Fibroblast of pulmonary artery (primary cell): ENCODE data around the gene WDR20.
A peak's percentile ranks its signal among the peaks of the same experiment; 100 is the strongest.

Source experiments
- DNase-seq: peaks from one replicate; pipeline ENCODE4 v3.0.0-alpha.2; 2010; ENCODE audit warnings: low read depth
- H3K4me3 ChIP-seq: replicated peaks from 2 replicates; pipeline ENCODE4 v1.5.1; 2011; ENCODE audit warnings: low read depth, mild to moderate bottlenecking, control low read depth, low read length, moderate library complexity
- TF ChIP-seq, protein P1 (sequence below): IDR thresholded peaks from 2 replicates; pipeline ENCODE4 v1.5.1; 2011; ENCODE audit warnings: mild to moderate bottlenecking, control low read depth, low read length, inconsistent platforms; ENCODE audit errors: missing control alignments

WDR20 gene, protein sequence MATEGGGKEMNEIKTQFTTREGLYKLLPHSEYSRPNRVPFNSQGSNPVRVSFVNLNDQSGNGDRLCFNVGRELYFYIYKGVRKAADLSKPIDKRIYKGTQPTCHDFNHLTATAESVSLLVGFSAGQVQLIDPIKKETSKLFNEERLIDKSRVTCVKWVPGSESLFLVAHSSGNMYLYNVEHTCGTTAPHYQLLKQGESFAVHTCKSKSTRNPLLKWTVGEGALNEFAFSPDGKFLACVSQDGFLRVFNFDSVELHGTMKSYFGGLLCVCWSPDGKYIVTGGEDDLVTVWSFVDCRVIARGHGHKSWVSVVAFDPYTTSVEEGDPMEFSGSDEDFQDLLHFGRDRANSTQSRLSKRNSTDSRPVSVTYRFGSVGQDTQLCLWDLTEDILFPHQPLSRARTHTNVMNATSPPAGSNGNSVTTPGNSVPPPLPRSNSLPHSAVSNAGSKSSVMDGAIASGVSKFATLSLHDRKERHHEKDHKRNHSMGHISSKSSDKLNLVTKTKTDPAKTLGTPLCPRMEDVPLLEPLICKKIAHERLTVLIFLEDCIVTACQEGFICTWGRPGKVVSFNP

DNA sequence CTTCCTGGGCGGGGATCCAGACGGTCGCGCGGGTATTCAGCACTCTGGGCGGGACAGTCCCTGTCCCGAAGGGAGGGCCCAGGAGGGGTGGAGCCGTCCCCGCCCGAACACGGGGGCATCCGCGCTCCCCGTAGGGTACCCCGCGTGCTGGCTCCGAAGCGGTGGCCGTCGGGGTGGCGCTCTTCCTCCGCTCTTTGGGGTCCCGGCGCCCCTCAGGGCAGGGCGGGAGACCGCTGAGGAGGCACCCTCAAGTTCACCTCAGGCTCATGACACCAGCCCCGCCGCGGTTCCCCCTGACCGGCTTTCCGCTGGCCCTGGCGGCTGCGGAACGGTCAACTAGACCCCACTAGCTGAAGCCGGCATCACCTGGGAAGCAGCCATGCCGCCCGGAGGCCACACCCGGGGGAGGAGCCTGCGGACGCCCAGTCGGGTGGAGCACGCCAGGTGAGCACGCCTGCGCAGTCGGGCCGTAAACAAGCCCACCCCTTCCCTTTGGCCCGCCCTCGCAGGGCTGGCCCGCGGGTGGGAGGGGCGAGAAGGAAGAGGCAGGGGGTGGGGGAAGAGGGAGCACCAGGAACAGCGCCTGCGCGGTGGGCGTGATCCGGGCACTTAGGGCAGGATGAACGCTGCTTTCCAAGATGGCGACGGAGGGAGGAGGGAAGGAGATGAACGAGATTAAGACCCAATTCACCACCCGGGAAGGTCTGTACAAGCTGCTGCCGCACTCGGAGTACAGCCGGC is at the start of gene WDR20:
TSS of gene WDR20 (plus strand) at position 612 of the 741 bp plus-strand sequence. CDS start at position 639, 27 bp downstream.
- H3K4me3 ChIP-seq, result peak within 1 kb of the TSS; percentile 95
- DNase-seq, result peak; percentile 97
- TF ChIP-seq, protein P1, sequence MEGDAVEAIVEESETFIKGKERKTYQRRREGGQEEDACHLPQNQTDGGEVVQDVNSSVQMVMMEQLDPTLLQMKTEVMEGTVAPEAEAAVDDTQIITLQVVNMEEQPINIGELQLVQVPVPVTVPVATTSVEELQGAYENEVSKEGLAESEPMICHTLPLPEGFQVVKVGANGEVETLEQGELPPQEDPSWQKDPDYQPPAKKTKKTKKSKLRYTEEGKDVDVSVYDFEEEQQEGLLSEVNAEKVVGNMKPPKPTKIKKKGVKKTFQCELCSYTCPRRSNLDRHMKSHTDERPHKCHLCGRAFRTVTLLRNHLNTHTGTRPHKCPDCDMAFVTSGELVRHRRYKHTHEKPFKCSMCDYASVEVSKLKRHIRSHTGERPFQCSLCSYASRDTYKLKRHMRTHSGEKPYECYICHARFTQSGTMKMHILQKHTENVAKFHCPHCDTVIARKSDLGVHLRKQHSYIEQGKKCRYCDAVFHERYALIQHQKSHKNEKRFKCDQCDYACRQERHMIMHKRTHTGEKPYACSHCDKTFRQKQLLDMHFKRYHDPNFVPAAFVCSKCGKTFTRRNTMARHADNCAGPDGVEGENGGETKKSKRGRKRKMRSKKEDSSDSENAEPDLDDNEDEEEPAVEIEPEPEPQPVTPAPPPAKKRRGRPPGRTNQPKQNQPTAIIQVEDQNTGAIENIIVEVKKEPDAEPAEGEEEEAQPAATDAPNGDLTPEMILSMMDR, result no peak

DNA sequence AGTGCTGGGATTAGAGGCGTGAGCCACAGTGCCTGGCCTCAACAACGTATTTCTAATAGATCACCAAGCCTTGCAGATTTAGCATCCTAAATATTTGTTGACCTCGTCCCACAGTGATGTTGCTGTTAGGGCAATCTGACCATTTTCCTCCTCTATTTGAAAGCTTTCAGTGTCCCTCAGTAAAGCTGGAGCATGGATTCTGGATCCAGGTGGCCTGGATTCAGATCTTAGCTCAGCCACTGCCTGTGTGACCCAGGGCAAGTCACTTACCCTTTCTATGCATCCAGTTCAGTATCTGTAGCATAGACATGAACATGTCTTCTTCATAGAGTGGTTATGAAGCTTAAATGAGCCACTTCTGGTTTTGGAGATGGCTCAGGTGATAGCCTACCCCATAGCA is 49.0 kb upstream of the WDR20 start:
- DNase-seq, result no peak
- TF ChIP-seq, protein P1, result no peak
- H3K4me3 ChIP-seq, result no peak overlapping the region

DNA sequence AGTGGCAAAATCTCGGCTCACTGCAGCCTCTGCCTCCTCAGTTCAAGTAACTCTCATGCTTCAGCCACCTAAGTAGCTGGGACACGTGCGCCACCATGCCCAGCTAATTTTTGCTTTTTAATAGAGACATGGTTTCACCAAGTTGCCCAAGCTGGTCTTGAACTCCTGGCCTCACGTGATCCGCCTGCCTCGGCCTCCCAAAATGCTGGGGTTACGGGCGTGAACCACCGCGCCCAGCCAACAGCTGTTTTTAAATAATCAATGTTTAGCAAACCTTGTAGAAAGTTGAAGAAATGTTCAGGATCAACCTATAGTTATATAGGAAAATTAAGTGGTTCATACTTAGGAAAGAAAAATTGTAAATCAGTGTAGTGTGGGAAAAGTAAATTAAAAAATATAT is 46.9 kb upstream of the WDR20 start:
- TF ChIP-seq, protein P1, result no peak
- no peak overlapping the region for H3K4me3 ChIP-seq
- DNase-seq, result no peak

DNA sequence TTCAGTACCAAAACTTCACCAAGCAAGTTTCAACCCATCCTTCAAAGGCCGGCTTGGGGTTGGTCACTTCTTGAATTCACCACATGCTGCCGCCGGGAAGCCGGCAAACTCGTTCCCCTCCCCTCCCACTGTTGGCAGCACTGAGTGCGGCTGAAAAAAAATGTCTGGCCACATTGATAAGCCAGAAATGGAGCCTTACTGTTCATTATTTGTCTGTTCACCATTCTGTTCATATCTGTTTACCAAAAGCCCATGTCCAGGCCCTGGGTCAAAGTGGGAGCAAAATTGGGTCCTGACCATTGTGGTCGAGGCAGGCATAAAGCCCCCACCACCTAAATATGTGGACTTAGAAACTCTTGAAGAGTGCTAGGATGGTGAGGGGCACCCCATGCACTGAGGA is 45.6 kb upstream of the WDR20 start:
- TF ChIP-seq, protein P1, result no peak
- no peak overlapping the region for H3K4me3 ChIP-seq
- DNase-seq, result peak; percentile 14

DNA sequence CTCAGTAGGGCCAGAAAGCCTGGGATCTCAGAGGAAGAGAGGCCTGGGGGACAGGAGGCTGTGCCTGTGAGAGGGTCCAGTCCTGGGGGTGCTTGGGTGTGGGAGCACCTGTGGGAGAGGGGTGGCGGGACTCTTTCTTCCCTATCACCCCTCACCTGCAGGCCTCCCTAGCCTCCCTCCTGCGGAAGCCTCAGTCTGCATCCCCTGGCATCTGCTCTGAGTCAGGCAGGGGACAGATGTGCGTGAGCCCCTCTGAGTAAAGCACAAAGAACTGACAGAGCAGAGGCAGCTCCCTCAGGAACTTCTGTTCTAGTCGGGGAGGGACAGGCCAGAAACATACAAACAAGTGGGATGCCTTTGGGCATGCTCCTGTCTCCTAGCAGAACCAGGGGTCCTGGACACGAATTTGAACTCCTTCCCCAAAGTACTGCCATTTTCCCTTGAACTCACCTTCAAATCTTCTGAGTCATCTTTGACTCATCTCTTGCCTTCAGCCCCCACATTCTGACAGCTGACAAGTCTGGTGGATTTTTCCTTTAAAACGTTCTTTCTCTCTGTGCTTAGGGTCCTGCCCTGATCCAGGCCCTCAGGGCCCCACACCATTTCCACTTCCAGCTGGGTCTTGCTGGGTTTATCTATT is 44.3 kb upstream of the WDR20 start:
- TF ChIP-seq, protein P1, result no peak
- DNase-seq, result no peak
- H3K4me3 ChIP-seq, result no peak overlapping the region

DNA sequence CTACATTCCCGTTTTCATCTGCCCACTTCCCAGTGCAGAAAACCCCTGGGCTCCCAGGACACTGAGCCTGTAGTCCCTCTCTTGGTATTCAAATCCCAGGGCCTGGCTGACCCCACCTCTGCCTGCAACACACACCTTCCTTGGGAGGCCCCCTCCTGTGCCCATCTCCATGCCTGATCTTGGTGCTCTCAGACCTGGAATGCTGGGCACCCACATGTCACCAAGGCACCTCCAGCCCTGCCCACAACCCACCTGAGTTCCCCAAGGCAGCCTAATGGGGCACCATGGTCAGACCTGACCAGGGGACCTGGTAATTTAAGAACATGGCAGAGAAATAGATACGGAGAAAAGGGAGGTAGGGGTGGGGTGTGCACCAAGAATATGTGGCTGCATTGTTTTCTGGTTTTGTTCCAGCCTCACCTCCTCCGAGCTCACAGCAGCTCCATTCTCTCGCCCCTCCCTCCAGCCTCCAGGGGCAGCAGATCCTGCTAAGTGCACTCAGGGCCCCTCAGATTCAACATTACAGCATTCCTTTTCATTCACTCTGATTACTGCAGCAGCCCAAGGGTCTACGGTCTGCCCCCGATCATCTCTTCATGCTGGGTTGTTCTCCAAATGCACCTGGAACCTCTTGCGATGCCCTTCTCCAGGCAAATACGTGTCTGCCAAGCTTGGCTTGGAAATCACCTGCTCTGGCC is 43.7 kb upstream of the WDR20 start:
- no peak overlapping the region for H3K4me3 ChIP-seq
- TF ChIP-seq, protein P1, result no peak
- no peak for DNase-seq
